ENCODE data around the gene CMKLR1.

CMKLR1 gene

DNA sequence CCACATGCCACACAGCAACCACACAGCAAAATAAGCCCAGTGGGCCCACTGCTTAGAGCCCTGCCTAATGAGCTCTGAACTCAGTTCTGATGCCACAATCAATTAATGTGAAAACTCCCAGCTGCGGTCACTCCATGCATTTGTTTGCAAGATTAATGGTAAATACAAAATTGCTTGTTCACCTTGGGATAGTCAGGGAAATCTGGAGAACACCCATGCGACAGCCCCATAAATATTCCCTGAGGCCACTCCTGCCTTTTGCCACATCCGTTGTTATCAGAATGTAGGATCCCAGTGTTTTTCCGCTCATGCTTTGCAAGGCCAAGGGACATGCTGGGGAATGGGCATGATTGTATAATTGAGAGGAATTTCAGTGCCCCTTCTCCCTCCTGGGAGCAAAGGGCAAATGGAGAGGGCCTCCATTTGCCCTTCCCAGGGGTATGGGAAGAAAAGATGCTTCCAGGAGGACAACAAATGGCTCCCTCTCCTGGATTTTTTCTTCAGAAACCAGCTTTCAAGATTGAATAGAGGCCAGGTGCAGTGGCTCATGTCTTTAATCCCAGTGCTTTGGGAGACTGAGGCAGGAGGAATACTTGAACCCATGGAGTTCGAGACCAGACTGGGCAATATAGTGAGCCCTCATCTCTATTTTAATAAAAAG, 30.8 kb upstream of the CMKLR1 start:
- H3K27ac Mint-ChIP-seq = no peak overlapping the region
- H3K9me3 Mint-ChIP-seq = peaks cover 10% of the 10 kb centered on the region
- no peaks in the 10 kb centered on the region for H3K4me1 Mint-ChIP-seq
- H3K27me3 Mint-ChIP-seq = peaks cover 3% of the 10 kb centered on the region
- H3K4me3 Mint-ChIP-seq = no peak overlapping the region
- no peaks in the 10 kb centered on the region for H3K36me3 Mint-ChIP-seq

GRCh38 chr12:108368089-108368488, 29.0 kb upstream of the CMKLR1 start:
- no peaks in the 10 kb centered on the region for H3K36me3 Mint-ChIP-seq
- peaks cover 3% of the 10 kb centered on the region for H3K27me3 Mint-ChIP-seq
- H3K4me3 Mint-ChIP-seq = no peak overlapping the region
- H3K4me1 Mint-ChIP-seq = no peaks in the 10 kb centered on the region
- H3K27ac Mint-ChIP-seq = no peak overlapping the region
- peaks cover 10% of the 10 kb centered on the region for H3K9me3 Mint-ChIP-seq

GRCh38 chr12:108367436-108367835, 28.3 kb upstream of the CMKLR1 start:
- no peaks in the 10 kb centered on the region for H3K36me3 Mint-ChIP-seq
- H3K9me3 Mint-ChIP-seq = peaks cover 5% of the 10 kb centered on the region
- no peak overlapping the region for H3K4me3 Mint-ChIP-seq
- H3K27ac Mint-ChIP-seq = no peak overlapping the region
- H3K27me3 Mint-ChIP-seq = peaks cover 3% of the 10 kb centered on the region
- no peaks in the 10 kb centered on the region for H3K4me1 Mint-ChIP-seq

GRCh38 chr12:108365324-108365723, 26.2 kb upstream of the CMKLR1 start:
- Mint-ChIP-seq H3K4me1 (no peaks in the 10 kb centered on the region), H3K9me3 (no peaks in the 10 kb centered on the region), H3K27me3 (no peaks in the 10 kb centered on the region), H3K27ac (no peak overlapping the region), H3K4me3 (no peak overlapping the region), H3K36me3 (no peaks in the 10 kb centered on the region)

DNA sequence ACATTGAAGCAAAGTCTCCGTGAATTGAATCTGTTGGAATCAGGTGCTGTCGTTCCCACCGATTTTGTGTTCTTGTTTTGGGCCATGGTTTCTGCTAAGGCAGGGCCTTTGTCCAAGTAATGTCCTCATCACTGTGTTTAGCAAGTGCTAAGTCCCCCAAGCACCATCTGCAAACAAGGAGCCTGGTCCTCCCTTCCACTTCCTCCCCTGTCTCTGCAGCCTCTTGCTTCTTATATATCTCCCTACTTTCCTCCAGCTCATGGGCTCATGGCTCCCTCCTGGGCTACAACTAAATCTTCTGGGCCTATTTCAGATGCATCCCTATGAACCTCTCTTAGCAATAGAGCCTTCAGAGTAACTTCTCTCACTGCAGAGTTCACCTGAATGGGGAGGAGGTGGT, 25.8 kb upstream of the CMKLR1 start:
- no peaks in the 10 kb centered on the region for H3K4me1 Mint-ChIP-seq
- no peaks in the 10 kb centered on the region for H3K27me3 Mint-ChIP-seq
- H3K27ac Mint-ChIP-seq = no peak overlapping the region
- H3K36me3 Mint-ChIP-seq = no peaks in the 10 kb centered on the region
- H3K4me3 Mint-ChIP-seq = no peak overlapping the region
- H3K9me3 Mint-ChIP-seq = no peaks in the 10 kb centered on the region

DNA sequence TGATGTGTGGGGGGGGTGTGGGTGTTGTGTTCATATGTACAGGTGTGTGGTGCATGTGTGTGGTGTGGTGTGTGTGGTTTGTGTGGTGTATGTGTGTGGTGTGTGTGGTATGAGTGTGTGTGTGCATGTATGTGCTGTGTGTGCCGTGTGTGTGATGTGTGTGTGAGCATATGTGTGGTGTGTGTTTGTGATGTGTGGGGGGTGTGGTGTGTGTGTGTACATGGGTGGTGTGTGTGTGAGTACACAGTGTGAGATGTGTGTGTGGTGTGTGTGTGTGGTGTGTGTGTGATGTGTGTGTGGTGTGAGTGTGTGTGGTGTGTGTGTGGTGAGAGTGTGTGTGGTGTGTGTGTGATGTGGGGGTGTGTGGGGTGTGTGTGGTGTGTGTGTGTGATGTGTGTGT, 24.5 kb upstream of the CMKLR1 start:
- H3K27me3 Mint-ChIP-seq = no peaks in the 10 kb centered on the region
- H3K36me3 Mint-ChIP-seq = no peaks in the 10 kb centered on the region
- H3K9me3 Mint-ChIP-seq = no peaks in the 10 kb centered on the region
- H3K4me3 Mint-ChIP-seq = no peak overlapping the region
- H3K27ac Mint-ChIP-seq = no peak overlapping the region
- H3K4me1 Mint-ChIP-seq = no peaks in the 10 kb centered on the region

DNA sequence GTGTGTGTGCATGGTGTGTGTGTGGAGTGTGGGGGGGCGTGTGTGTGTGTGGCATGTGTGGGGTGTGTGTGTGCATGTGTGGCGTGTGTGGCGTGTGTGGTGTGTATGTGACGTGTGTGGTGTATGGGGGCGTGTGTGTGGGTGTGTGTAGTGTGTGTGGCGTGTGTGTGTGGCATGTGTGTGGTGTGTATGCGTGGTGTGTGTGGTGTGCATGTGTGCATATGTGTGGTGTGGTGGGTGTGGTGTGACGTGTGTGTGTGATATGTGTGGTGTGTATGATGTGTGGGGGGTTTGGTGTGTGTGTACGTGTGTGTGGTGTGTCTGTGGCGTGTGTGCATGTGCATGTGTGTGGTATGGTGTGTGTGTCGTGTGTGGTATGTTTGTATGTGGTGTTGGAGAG, 24.1 kb upstream of the CMKLR1 start:
- peaks cover under 1% of the 10 kb centered on the region for H3K27me3 Mint-ChIP-seq
- no peak overlapping the region for H3K4me3 Mint-ChIP-seq
- H3K27ac Mint-ChIP-seq = no peak overlapping the region
- no peaks in the 10 kb centered on the region for H3K36me3 Mint-ChIP-seq
- H3K4me1 Mint-ChIP-seq = no peaks in the 10 kb centered on the region
- no peaks in the 10 kb centered on the region for H3K9me3 Mint-ChIP-seq

- peaks cover 1% of the 10 kb centered on the region for H3K36me3 Mint-ChIP-seq
- no peaks in the 10 kb centered on the region for H3K9me3 Mint-ChIP-seq
- no peak overlapping the region for H3K4me3 Mint-ChIP-seq
- peaks cover 2% of the 10 kb centered on the region for H3K27me3 Mint-ChIP-seq
- H3K27ac Mint-ChIP-seq = peak overlapping the region; percentile 4
- H3K4me1 Mint-ChIP-seq = no peaks in the 10 kb centered on the region
These were observed 22.5 kb upstream of the CMKLR1 start for GRCh38 chr12:108361606-108362005.

GRCh38 chr12:108360487-108360886, 21.4 kb upstream of the CMKLR1 start:
- Mint-ChIP-seq H3K4me3 (no peak overlapping the region), H3K36me3 (peaks cover 1% of the 10 kb centered on the region), H3K27ac (no peak overlapping the region), H3K4me1 (no peaks in the 10 kb centered on the region), H3K9me3 (no peaks in the 10 kb centered on the region), H3K27me3 (peaks cover 2% of the 10 kb centered on the region)

GRCh38 chr12:108360057-108360456, 20.9 kb upstream of the CMKLR1 start:
- H3K4me1 Mint-ChIP-seq = no peaks in the 10 kb centered on the region
- peaks cover 2% of the 10 kb centered on the region for H3K27me3 Mint-ChIP-seq
- no peak overlapping the region for H3K27ac Mint-ChIP-seq
- H3K4me3 Mint-ChIP-seq = no peak overlapping the region
- peaks cover 1% of the 10 kb centered on the region for H3K36me3 Mint-ChIP-seq
- H3K9me3 Mint-ChIP-seq = no peaks in the 10 kb centered on the region

DNA sequence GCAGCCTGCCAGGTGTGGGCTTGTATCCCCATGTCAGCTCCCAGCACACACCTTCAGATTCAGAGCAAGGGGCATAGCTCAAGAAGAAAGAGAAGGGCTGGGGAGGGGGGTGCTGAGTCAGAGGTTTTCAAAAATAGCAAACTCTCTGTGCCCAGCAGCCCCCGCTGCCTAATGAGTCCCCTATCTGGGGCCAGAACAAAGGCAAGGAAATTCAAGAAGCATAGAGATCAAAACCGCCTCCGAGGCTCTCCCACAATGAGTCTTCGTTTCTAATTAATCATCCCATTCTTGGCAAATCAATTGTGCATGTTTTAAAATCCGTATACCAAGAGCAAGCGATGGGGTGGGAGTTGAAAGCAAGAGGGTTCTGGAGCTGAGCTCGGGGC, 19.5 kb upstream of the CMKLR1 start:
- Mint-ChIP-seq H3K36me3 (peaks cover 1% of the 10 kb centered on the region), H3K27me3 (peaks cover 2% of the 10 kb centered on the region), H3K4me3 (no peak overlapping the region), H3K27ac (no peak overlapping the region), H3K4me1 (no peaks in the 10 kb centered on the region), H3K9me3 (no peaks in the 10 kb centered on the region)

- H3K4me3 Mint-ChIP-seq = no peak overlapping the region
- H3K4me1 Mint-ChIP-seq = no peaks in the 10 kb centered on the region
- H3K27me3 Mint-ChIP-seq = peaks cover 2% of the 10 kb centered on the region
- H3K9me3 Mint-ChIP-seq = no peaks in the 10 kb centered on the region
- H3K27ac Mint-ChIP-seq = no peak overlapping the region
- peaks cover 1% of the 10 kb centered on the region for H3K36me3 Mint-ChIP-seq
These were observed 18.9 kb upstream of the CMKLR1 start for GRCh38 chr12:108357834-108358579.

DNA sequence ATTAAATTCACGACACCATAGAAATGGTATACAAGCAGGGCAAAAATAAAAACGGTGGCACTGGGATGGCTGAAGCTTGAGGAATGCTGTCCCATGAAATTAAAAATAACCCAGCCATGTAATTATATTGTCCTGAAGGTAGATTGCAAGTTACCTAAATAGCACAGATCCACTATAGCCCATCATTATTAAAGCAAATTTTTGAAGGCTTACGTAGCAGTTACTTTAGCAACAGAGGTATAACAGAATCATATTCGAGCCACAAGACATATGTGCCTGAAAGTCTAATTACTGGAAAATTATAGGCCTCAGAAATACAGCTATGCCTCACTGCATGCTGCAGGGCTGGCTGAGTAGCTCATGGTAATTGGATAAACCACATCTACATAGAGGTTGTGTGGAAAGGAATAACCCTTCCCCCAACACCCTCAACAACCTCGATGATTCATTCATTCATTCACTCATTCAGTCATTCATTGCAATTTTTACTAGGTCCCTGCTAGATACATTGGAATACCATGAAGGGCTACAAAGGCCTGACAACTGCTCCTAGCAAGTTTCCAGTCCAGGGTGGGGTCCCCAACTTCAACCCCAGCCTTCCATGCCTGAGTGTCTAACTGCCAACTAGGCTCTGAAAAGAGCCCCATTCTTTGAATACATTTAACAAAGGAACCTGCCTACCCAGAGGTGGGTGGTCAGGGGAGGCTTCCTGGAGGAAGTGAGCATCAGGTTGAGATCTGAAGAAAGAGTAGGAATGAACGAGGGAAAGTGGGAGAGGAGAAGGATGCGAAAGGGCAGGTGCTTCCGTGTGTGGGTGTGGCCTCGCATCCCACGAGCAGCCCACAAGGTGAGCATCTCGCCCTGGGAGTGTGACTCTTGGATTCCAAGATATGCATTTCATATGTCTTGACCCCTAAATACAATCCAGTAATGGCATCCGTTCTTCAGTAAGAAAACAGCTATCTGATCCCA, 18.0 kb upstream of the CMKLR1 start:
- Mint-ChIP-seq H3K9me3 (no peaks in the 10 kb centered on the region), H3K36me3 (peaks cover 1% of the 10 kb centered on the region), H3K27ac (no peak overlapping the region), H3K4me3 (no peak overlapping the region), H3K4me1 (no peaks in the 10 kb centered on the region), H3K27me3 (peaks cover 2% of the 10 kb centered on the region)

- peaks cover 1% of the 10 kb centered on the region for H3K36me3 Mint-ChIP-seq
- no peak overlapping the region for H3K27ac Mint-ChIP-seq
- peaks cover 2% of the 10 kb centered on the region for H3K27me3 Mint-ChIP-seq
- no peaks in the 10 kb centered on the region for H3K4me1 Mint-ChIP-seq
- H3K9me3 Mint-ChIP-seq = no peaks in the 10 kb centered on the region
- H3K4me3 Mint-ChIP-seq = no peak overlapping the region
These were observed 16.0 kb upstream of the CMKLR1 start for GRCh38 chr12:108355069-108355468.

- Mint-ChIP-seq H3K4me1 (no peaks in the 10 kb centered on the region), H3K4me3 (no peak overlapping the region), H3K27ac (no peak overlapping the region), H3K27me3 (no peaks in the 10 kb centered on the region), H3K9me3 (no peaks in the 10 kb centered on the region), H3K36me3 (peaks cover 1% of the 10 kb centered on the region)
These were observed 13.5 kb upstream of the CMKLR1 start for GRCh38 chr12:108352591-108352990.

GRCh38 chr12:108350511-108350910, 11.4 kb upstream of the CMKLR1 start:
- no peak overlapping the region for H3K4me3 Mint-ChIP-seq
- H3K27me3 Mint-ChIP-seq = no peaks in the 10 kb centered on the region
- H3K27ac Mint-ChIP-seq = no peak overlapping the region
- no peaks in the 10 kb centered on the region for H3K4me1 Mint-ChIP-seq
- H3K36me3 Mint-ChIP-seq = no peaks in the 10 kb centered on the region
- H3K9me3 Mint-ChIP-seq = no peaks in the 10 kb centered on the region
